Ectodermal cell (in vitro differentiated cells): Measurements from ENCODE around the gene CRELD1.

ENCODE experiments used
- H3K27ac ChIP-seq: 2 replicates; pipeline ENCODE4 v1.7.0; 2013; ENCODE audit warnings: mild to moderate bottlenecking, low read depth, low read length; ENCODE audit not compliant: insufficient read depth, poor library complexity, severe bottlenecking
- H3K27me3 ChIP-seq: 2 replicates; pipeline ENCODE4 v1.7.0; 2013; ENCODE audit warnings: mild to moderate bottlenecking, low read length; ENCODE audit not compliant: insufficient read depth, control insufficient read depth, poor library complexity, severe bottlenecking
- H3K36me3 ChIP-seq: one replicate; pipeline ENCODE4 v1.7.0; 2013; ENCODE audit warnings: low read length; ENCODE audit not compliant: control insufficient read depth, insufficient read depth
- H3K4me1 ChIP-seq: one replicate; pipeline ENCODE4 v1.7.0; 2013; ENCODE audit warnings: low read length; ENCODE audit not compliant: control insufficient read depth, insufficient read depth
- H3K4me3 ChIP-seq: 2 replicates; pipeline ENCODE4 v1.7.0; 2013; ENCODE audit warnings: low read depth, low read length, control low read depth; ENCODE audit not compliant: insufficient read depth
- H3K9me3 ChIP-seq: 2 replicates; pipeline ENCODE4 v1.7.0; 2013; ENCODE audit warnings: mild to moderate bottlenecking, low read length, moderate library complexity; ENCODE audit not compliant: control insufficient read depth
- WGBS, 2 experiments: methylation state at CpG; one replicate each; pipeline ENCODE4 v1.1.7; 2013; ENCODE audit warnings: missing lambda C conversion rate in 2 of 2; 5-methylcytosine and 5-hydroxymethylcytosine counted together

CRELD1 gene

GRCh38 chr3:9955067-9955502 is 21.5 kb downstream of the CRELD1 start:
- Histone ChIP-seq H3K9me3 (no peaks in the 10 kb centered on the region), H3K4me3 (no peak overlapping the region), H3K27ac (no peak overlapping the region), H3K27me3 (no peaks in the 10 kb centered on the region), H3K4me1 (no peaks in the 10 kb centered on the region), H3K36me3 (no peaks in the 10 kb centered on the region)
- 31 to 39% methylated on average over 12 of the region's 12 CpGs for WGBS, 2 experiments

GRCh38 chr3:9955611-9956352 is 22.1 kb downstream of the CRELD1 start:
- Histone ChIP-seq H3K27ac (no peak overlapping the region), H3K4me1 (no peaks in the 10 kb centered on the region), H3K36me3 (no peaks in the 10 kb centered on the region), H3K4me3 (no peak overlapping the region), H3K9me3 (no peaks in the 10 kb centered on the region), H3K27me3 (no peaks in the 10 kb centered on the region)
- WGBS, 2 experiments, result 82 to 86% methylated on average over 5 of the region's 5 CpGs

- Histone ChIP-seq H3K27me3 (no peaks in the 10 kb centered on the region), H3K36me3 (no peaks in the 10 kb centered on the region), H3K4me1 (no peaks in the 10 kb centered on the region), H3K4me3 (no peak overlapping the region), H3K9me3 (no peaks in the 10 kb centered on the region), H3K27ac (no peak overlapping the region)
- 64 to 78% methylated on average over 4 to 5 of the region's 5 CpGs for WGBS, 2 experiments
Measured at GRCh38 chr3:9957214-9957613, 23.6 kb downstream of the CRELD1 start.

DNA sequence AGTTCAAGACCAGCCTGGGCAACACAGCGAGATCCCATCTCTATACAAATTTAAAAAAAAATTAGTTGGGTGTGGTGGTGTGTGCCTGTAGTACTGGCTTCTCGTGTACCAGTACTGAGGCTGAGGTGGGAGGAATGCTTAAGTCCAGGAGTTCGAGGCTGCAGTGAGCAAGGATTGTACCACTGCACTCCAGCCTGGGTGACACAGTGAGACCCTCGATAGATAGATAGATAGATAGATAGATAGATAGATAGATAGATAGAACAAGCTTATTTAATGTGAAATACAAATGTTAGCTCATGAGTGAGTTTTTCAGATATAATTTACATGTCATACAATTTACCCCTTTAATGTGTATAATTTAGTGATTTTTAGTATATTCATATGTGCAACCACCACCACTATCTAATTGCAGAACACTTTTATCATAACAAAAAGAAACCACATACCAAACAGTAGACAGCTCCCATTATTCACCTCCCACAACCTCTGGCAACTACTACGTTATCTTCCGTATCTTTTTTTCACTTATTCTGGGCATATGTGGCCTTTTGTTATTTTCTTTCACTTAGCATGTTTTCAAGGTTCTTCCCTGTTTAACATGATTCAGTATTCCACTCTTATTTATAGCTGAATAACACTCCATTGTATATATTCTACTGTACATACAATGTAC is 31.7 kb downstream of the CRELD1 start:
- no peak overlapping the region for H3K4me3 ChIP-seq
- WGBS, 2 experiments, result 91% methylated on average over 5 to 6 of the region's 6 CpGs
- H3K36me3 ChIP-seq, result peaks cover 7% of the 10 kb centered on the region
- no peak overlapping the region for H3K27ac ChIP-seq
- no peaks in the 10 kb centered on the region for H3K9me3 ChIP-seq
- no peaks in the 10 kb centered on the region for H3K4me1 ChIP-seq
- H3K27me3 ChIP-seq, result no peaks in the 10 kb centered on the region

DNA sequence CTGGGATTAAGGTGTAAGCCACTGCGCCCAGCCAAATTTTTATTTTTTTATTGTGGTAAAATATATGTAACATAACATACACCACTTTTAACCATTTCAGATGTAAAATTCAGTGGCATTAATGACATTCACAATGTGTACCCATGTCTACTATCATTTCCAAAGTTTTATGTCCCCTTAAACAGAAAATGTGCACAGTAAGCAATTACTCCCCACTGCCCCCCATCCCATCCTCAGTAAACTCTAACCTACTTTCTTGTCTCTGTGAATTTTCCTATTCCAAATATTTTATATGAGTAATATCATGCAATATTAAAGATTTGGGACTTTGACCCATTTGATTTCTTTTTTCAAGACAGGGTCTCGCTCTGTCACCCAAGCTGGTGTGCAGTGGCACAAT is 33.2 kb downstream of the CRELD1 start:
- WGBS, 2 experiments, result 99 to 100% methylated on average over 1 to 2 of the region's 2 CpGs
- H3K36me3 ChIP-seq, result peaks cover 9% of the 10 kb centered on the region
- H3K9me3 ChIP-seq, result no peaks in the 10 kb centered on the region
- no peaks in the 10 kb centered on the region for H3K27me3 ChIP-seq
- H3K27ac ChIP-seq, result no peak overlapping the region
- no peak overlapping the region for H3K4me3 ChIP-seq
- H3K4me1 ChIP-seq, result no peaks in the 10 kb centered on the region

DNA sequence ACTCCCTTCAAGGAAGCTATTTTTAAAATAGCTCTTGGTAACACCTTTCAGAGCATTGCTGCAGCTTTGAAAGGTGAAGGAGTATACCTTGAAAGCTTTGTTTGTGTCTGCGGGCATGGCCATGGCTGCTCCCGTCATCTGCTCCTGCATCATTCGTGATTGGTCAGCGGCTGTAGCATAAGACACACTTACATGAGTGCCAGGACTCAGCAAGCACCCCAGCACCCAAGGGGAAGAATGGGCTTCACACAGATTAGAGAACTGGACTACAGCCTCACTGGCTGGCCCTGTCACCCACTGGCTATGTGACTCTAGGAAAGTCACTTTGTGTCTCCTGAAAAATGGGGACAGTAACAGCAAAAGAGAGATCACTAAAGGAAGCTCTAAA is 36.0 kb downstream of the CRELD1 start:
- Histone ChIP-seq H3K4me3 (no peak overlapping the region), H3K4me1 (no peaks in the 10 kb centered on the region), H3K27me3 (no peaks in the 10 kb centered on the region), H3K9me3 (no peaks in the 10 kb centered on the region), H3K27ac (no peak overlapping the region), H3K36me3 (peaks cover 15% of the 10 kb centered on the region)
- 94 to 96% methylated on average over 4 of the region's 4 CpGs for WGBS, 2 experiments

DNA sequence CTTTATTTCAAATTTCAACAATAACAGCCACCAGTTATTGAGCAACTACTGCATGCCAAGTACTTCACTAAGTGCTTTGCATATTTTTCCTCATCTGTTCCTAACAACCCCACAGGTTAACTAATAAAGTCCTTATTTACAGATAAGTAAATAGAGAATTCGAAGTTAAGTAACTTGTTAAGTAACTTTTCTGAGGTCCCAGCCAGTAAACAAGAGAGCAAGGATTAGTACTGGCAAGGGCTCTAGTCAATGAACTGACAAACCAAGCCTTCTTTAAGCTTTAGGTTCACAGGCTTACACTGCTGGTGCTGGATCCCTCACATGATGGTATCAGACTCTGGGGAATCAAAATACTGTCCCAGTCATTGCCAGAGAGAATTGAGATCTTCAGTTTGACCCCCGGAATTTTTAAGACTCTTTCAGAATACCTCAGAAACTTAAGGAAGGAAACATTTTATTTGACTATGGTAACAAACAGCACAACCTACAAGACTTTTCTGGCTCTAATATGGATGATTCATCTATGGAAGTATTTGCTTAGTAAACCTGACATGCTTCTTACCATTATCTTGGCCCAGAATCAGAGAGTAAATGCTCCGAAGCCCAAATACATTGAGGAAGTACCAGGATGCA is 36.5 kb downstream of the CRELD1 start:
- 94 to 97% methylated on average over 2 to 3 of the region's 3 CpGs for whole genome bisulfite sequencing, 2 experiments
- Histone ChIP-seq H3K27ac (no peak overlapping the region), H3K36me3 (peaks cover 19% of the 10 kb centered on the region), H3K4me3 (no peak overlapping the region), H3K4me1 (no peaks in the 10 kb centered on the region), H3K27me3 (no peaks in the 10 kb centered on the region), H3K9me3 (no peaks in the 10 kb centered on the region)

DNA sequence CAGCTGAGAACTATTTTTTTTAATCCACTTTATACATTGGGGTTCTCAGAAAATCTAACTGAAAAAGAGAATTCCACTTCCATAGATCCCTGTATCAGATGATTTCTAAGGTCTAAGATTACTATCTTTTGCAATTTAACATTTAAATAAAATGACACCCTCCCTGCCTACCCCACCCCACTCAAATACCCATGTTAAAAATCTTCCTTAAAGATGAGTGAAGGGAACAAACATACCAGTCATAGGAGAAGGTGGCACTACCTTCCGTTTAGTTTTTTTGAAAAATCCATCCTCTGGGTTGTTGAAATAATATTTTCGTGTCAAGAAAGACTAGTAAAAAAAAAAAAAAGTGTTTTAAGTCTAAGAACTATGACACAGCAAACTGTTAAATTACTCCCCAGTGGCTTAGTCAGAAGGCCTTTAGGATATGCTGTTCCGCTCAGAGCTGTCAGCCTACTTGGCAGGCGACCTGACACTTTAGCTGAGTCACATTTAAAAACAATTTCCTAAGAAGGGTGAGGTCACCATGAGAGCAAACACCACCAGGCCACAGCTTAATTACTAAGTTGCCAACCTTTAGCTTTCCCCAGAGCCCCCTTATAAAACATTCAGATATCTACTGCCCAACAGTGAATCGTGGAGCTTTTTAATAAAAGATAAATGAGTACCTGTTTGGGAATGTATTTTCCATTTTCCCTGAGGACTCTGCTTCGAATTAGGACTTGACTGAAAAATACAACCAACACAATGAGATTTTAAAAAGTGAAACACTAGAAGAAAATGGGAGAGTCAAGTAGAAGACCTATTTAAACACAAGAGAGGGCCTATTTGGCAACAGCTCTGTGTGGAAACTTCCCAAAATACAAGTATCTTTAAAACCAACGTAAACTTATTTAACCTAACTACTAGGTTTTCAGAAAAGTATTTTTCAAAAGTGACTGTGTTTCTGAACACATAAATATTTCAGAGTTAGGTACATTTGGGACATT is 43.4 kb downstream of the CRELD1 start:
- Histone ChIP-seq H3K4me3 (no peak overlapping the region), H3K4me1 (no peaks in the 10 kb centered on the region), H3K9me3 (no peaks in the 10 kb centered on the region), H3K27me3 (no peaks in the 10 kb centered on the region), H3K27ac (no peak overlapping the region), H3K36me3 (peaks cover 20% of the 10 kb centered on the region)
- WGBS, 2 experiments, result 90 to 97% methylated on average over 7 of the region's 7 CpGs

- WGBS, 2 experiments, result 91% methylated on average over 7 to 8 of the region's 8 CpGs
- H3K4me3 ChIP-seq, result no peak overlapping the region
- no peaks in the 10 kb centered on the region for H3K27me3 ChIP-seq
- H3K9me3 ChIP-seq, result no peaks in the 10 kb centered on the region
- no peaks in the 10 kb centered on the region for H3K4me1 ChIP-seq
- peaks cover 18% of the 10 kb centered on the region for H3K36me3 ChIP-seq
- no peak overlapping the region for H3K27ac ChIP-seq
Measured at GRCh38 chr3:9978710-9979305, 45.2 kb downstream of the CRELD1 start.
